ENCODE results near the gene BAHD1. TPM values are rescaled to one million over a fixed set of nuclear protein-coding genes. Genes with fewer than 3 reads are reported as not detected.

The BAHD1 gene
- total and polyA plus RNA-seq, 2 donors (not counting 1 experiment from before 2014, with no cell fraction given) = 15.0 to 34.7 TPM

- Histone ChIP-seq H3K27ac (ENCODE audit: low read length in 2 of 2) (no peak overlapping the region), H3K36me3 (replicated peaks in 1 of 2; ENCODE audit: control extremely low read depth in 1 of 2, control insufficient read depth in 1 of 2, extremely low read depth in 1 of 2, insufficient read depth in 2 of 2, low read length in 1 of 2) (peaks cover 0 to 22% of the 10 kb centered on the region in 2 experiments), H3K79me2 (ENCODE audit: control insufficient read depth, insufficient read depth, low read length) (no peaks in the 10 kb centered on the region), H3K27me3 (replicated peaks in 1 of 4; ENCODE audit: control extremely low read depth in 1 of 4, control insufficient read depth in 3 of 4, insufficient read depth in 4 of 4, low read length in 3 of 4) (no peaks in the 10 kb centered on the region), H2AFZ (ENCODE audit: insufficient read depth, low read depth, low read length, poor library complexity, severe bottlenecking) (no peak overlapping the region), H3K4me1 (ENCODE audit: control insufficient read depth in 2 of 2, insufficient read depth in 2 of 2, low read length in 2 of 2) (peaks cover 4 to 7% of the 10 kb centered on the region in 2 donors), H3K9ac (ENCODE audit: low read length) (no peak overlapping the region), H3K4me3 (ENCODE audit: control extremely low read depth in 1 of 5, extremely low read depth in 1 of 5, insufficient read depth in 1 of 5, low read depth in 2 of 5, low read length in 4 of 5) (no peak overlapping the region), H3K9me3 (ENCODE audit: control extremely low read depth in 1 of 3, control insufficient read depth in 2 of 3, insufficient read depth in 1 of 3, low read length in 2 of 3) (no peaks in the 10 kb centered on the region), H3K4me2 (replicated peaks; ENCODE audit: low read depth, low read length, poor library complexity, severe bottlenecking) (no peak overlapping the region), H4K20me1 (ENCODE audit: control insufficient read depth, insufficient read depth, low read length, poor library complexity, severe bottlenecking) (no peaks in the 10 kb centered on the region)
- CTCF ChIA-PET = interaction anchor here (0.6 to 11.6 kb wide), 15 partner anchors 10 to 203 kb away, joined by 3 to 308 read pairs (median 8); partner anchors contain the start of genes CCDC9B, INAFM2 and IVD
- H3K27ac Mint-ChIP-seq = no peak overlapping the region
- WGBS (ENCODE audit: insufficient coverage) = 77% methylated on average over 2 of the region's 3 CpGs
- peaks cover 2% of the 10 kb centered on the region for H3K4me1 Mint-ChIP-seq
- intact Hi-C loops (cut with micrococcal nuclease) = loop anchor here (5.0 to 10.0 kb wide), 2 partner anchors 636 to 733 kb away; partner anchors contain the start of gene FSIP1
- POLR2A ChIA-PET = interaction anchor here (1.7 kb wide), 1 partner anchor 77 kb away, joined by 5 read pairs; no protein-coding TSS in a partner anchor
- no peaks in the 10 kb centered on the region for H3K27me3 Mint-ChIP-seq
- no peaks in the 10 kb centered on the region for H3K9me3 Mint-ChIP-seq (ENCODE audit: insufficient read depth)
- no peak overlapping the region for H3K4me3 Mint-ChIP-seq
- TF ChIP-seq EZH2 (IDR thresholded peaks at IDR 0.05; ENCODE audit: borderline replicate concordance, insufficient read depth, low read depth, low read length, poor library complexity, severe bottlenecking) = no peak
- TF ChIP-seq CTCF (IDR thresholded peaks at IDR 0.05) = no peak
- no peak for DNase-seq
- ATAC-seq (ENCODE audit: low read depth) = no peak
Measured at GRCh38 chr15:40420793-40421192, 20.0 kb upstream of the BAHD1 start.

Measured in B cell (primary cell).